ENCODE data around the gene CCDC57.

- TF ChIP-seq SIRT6 (IDR thresholded peaks at IDR 0.05; ENCODE audit: low read depth, low read length): no peak
- TF ChIP-seq PATZ1 (CRISPR knock-in tag; IDR thresholded peaks at IDR 0.05; ENCODE audit: borderline replicate concordance): no peak
- TF ChIP-seq TCF7L2 (IDR thresholded peaks at IDR 0.05; ENCODE audit: low read depth, low read length): no peak
- no peak for TF ChIP-seq LARP7 (IDR thresholded peaks at IDR 0.05)
- TF ChIP-seq ZNF174 (CRISPR knock-in tag; IDR thresholded peaks at IDR 0.05): no peak
- TF ChIP-seq EZH2 (IDR thresholded peaks at IDR 0.05; ENCODE audit: borderline replicate concordance, low read depth, low read length): no peak
- TF ChIP-seq E2F5 (CRISPR knock-in tag; IDR thresholded peaks at IDR 0.05): no peak
- TF ChIP-seq CTCF (IDR thresholded peaks at IDR 0.05 in 2 of 3, conservative IDR thresholded peaks at IDR 0.05 in 1 of 3; ENCODE audit: insufficient read depth in 2 of 3, low read depth in 1 of 3, low read length in 3 of 3): no peak
- TF ChIP-seq HNRNPLL (IDR thresholded peaks at IDR 0.05; ENCODE audit: low read depth, low read length, poor library complexity, severe bottlenecking): no peak
- no peak for TF ChIP-seq TBL1XR1 (IDR thresholded peaks at IDR 0.05; ENCODE audit: low read length in 2 of 2)
Observed at GRCh38 chr17:82225368-82226029, 12.9 kb upstream of the CCDC57 start.
